ENCODE results near the gene PRUNE2.

The PRUNE2 gene

DNA sequence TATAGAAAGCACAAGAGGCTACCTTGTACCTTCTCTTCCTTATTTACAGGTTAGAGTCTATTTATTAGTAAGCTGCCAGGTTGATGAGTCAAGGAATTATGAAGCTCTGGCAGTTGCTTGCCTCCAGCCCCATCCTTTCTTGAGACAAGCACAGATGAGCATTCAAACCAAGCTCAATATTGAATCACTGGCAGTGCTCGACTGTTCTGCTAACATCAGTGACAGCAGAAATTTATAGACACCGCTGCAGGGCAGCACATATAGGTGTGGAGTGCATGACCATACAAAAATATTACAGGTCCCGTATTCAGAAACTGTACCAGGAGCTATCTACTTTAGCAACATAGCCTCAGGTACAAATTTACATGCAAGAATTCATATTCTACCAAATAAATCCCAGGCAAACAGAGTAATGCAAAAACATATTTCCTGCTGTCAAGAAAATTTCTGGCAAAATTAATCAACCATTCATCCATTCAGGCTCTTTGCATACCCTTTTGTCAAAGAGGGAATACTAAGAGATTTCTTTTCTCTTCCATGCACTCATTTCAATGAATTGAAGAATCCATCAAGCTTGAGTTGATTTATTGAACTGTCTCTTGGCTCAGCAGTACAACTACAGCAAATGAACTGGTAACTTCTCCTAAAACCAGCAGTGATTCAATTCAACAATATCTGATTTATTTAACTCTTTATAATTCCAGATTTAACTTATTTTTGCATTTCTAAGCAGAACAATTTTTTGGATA, 168.6 kb downstream of the PRUNE2 start:
- DNase-seq (ENCODE audit: low spot score) = no peak

DNA sequence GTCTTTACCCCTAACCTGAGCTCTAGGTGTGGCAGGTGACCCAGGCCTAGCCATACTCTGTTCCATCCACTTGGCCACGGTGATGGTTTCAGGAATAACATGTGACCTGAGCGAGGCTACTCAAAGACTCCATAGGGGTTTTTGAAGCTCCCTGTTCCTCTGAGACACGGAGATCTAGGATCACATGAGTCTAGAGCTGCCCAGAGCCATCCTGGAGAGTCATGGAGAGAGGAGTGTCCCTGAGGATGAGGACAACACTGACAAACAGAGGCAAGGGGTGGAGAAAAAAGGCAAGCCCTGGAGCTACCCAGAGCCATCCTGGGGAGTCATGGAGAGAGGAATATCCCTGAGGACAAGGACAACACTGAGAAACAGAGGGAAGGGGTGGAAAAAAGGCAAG, 171.2 kb downstream of the PRUNE2 start:
- DNase-seq (ENCODE audit: low spot score) = no peak

DNA sequence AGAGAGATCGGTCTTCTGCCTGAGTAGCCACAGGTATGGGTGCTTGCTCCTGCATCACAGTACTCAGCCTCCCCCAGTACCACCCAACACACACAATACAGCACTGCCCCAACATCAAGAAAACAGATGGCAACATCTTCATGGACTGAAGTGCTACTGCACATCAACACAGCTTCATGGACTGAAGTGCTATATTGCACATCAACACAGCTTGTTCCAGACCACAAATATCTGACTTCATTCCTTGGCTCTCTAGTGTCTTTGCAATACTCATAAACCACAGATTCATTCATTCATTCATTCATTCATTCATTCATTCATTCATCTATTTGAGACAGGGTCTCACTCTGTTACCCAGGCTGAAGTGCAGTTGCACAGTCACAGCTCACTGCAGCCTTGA, 172.8 kb downstream of the PRUNE2 start:
- DNase-seq (ENCODE audit: low spot score) = no peak

DNA sequence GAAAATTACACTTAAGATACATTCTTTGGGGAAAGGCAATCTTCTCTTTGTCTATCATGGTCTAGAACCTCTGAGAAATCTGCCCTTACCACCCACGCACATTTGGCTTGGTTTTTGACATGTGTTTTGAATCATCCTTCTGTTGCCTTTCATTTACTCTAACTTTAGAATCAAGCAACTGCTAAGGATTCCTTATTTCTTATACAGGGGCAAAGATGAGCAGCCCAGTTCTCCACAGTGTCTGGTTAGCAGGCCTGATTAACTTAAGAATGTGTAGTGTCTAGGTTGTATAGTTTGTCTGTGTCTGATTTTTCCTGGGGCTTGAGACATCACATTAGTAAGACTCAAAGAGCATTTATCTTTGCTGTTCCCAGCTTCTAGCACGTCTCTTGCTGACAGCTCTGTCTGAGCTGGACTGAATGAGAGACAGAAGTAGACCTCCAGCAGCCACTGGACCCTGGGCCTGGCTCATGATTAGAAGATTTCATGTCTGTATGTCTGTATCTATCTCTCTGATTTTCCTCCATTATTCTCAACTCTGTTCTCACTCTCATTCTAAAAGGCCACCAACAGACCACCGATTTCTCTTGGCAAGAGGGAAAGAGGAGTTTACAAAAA, 173.5 kb downstream of the PRUNE2 start:
- DNase-seq (ENCODE audit: low spot score) = no peak

- no peak for DNase-seq (ENCODE audit: low spot score)
These were observed 175.1 kb downstream of the PRUNE2 start for GRCh38 chr9:76730801-76731200.

DNA sequence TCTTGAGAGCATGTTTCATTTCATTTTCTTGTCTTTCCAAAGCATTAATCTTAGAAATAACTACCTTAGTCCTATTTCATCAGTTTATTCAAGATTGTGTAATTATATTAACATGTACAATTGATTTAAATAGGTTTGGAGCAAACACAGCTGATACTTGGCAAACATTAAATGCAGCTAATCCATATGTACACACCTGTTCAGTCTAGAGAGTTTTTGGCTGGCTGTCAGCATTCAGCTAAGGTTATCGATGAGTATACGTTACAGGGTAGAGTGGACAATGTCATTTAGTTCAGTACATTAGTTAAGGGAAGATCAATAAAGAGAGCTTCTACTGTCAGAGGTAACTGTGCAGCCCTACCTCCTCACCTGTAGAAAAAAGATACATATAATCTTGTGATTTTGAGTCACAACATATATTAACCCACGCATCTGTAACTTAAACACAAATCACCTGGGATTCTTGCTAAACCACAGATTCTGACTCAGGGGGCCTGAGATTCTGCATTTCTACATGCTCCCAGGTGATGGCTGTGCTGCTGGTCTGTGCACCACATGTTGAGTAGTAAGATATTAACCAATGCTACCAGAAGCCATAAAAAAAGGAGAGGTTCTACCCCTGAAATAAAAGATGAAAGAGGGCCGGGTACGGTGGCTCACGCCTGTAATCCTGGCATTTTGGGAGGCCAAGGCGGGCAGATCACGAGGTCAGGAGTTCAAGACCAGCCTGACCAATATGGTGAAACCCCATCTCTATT, 175.8 kb downstream of the PRUNE2 start:
- no peak for DNase-seq (ENCODE audit: low spot score)

DNA sequence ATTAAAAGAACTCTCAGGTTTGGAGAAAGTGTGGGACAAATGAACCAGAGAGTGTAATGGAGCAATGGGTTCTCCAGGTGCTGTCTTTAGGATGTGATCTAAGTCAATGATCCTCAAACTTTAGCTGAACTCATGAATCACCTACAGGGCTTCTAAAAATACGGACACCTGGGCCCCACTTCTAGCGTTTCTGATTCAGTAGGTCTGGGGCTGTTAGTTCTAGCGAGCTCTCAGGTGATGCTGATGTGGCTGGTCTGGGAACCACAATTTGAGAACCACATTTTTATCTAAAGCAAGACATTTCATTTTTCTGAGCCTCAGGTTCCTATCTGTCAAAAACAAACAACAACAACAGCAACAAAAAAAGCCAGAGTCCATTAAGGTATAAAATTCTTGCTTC, 176.8 kb downstream of the PRUNE2 start:
- DNase-seq (ENCODE audit: low spot score) = no peak

GRCh38 chr9:76725885-76726284, 180.0 kb downstream of the PRUNE2 start:
- no peak for DNase-seq (ENCODE audit: low spot score)

DNA sequence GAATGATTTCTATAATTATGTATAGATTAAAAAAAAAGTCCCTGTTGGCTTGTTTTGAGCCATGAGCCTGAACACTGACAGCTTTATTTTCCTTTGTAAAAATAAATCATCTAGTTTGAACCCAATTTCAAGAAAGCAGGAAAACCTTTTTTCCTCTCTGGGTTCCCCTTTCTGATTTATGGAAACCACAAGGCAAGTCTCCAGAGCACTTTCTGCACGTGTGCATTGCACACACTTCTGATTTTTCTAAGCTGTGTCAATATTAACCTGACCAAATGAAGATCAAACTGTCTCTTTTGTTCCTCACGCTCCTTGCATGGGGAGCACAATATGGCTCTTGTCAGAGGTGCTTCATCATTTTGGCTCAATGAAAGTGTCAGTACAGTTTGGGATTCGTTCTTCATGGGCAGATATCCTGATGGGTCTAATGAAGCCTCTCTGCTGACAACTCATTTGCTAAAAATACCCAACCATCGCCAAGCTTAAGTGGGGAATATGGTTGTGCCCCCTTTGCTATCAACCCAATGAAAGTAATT, 180.8 kb downstream of the PRUNE2 start:
- no peak for DNase-seq (ENCODE audit: low spot score)

DNA sequence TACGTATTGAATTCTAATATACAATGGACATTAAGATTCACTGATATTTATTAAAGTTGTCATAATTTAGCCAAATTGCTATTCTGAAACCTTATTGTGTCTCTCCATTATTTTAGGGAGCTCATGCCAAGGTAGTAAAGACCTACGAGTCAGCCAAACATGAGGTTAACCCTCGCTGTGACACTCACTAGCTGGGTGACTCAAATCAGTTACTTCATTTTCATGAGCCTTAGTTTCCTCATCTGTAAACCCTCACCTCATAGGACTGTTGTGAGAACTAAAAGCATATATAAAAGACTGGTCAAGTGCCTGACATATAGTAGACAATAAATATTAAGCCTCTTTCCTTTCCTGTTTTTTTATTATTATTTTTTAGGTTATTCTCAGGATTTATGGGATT, 185.7 kb downstream of the PRUNE2 start:
- no peak for DNase-seq (ENCODE audit: low spot score)

DNA sequence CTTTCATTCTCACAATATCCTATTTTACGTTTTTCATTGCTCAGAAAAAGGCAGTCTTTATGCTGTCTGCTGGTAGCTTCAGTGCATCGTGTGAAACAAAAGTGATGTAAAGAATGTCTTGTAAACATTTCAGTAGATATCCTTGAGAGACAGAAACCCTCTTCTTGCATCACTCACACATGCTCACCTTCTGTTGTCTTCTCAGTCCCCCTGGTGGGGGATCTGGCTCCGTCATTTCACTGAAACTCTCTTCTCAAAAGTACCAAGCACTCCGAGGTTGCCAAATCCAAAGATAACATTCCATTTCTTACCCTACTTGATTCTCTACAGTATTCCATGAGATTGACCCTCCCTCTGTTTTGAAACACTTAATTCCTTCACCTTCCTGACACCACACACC, 187.7 kb downstream of the PRUNE2 start:
- DNase-seq (ENCODE audit: low spot score) = no peak

DNA sequence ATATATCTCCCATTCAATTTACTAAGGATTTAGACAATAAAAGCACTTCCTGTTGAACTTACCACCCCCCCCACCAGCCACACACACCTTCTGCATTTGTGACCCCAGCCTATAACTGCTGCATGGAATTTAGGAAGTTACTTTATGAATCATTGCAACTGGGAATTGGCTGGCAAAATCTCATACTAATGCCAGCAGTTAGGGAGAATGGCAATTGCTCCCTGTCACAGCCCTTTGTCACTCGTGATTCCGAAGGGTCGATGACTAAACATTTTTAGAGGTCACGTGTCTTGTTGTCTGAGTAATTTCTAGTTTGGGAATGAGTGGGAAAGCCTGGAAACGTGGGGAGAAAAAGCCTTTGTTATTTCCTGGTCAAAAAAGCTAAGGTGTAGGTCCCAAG, 188.3 kb downstream of the PRUNE2 start:
- no peak for DNase-seq (ENCODE audit: low spot score)

GRCh38 chr9:76717176-76717575, 188.7 kb downstream of the PRUNE2 start:
- DNase-seq (ENCODE audit: low spot score) = no peak

DNA sequence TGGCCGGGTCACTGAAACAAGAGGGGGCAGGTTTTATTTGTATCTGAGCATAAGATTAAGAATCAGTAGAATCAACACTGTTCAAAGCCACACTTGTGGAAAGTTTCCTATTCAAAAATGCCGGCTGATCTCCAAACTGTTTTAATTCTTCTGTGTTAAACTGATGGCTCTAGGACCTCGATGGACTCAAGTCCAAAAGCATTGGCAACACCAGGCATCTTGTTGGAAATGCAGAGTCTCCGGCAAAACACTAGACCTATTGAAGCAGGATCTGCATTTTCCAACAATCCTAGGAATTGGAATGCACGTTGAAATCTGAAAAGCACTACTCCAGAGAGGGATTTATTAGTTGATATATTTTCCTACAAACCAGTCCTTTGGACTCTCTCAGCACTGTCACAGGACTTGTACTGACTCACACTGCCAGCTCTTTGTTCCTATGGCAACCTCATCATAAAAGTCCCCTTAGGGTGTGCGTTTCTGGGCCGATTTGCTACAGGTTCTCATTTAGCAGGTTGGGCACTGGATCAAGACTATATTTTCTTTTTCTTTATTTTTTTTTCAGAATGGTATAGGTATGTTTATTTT, 189.7 kb downstream of the PRUNE2 start:
- DNase-seq (ENCODE audit: low spot score) = no peak

- DNase-seq (ENCODE audit: low spot score) = no peak
These were observed 192.5 kb downstream of the PRUNE2 start for GRCh38 chr9:76713381-76713780.

- DNase-seq (ENCODE audit: low spot score) = no peak
These were observed 196.9 kb downstream of the PRUNE2 start for GRCh38 chr9:76709020-76709419.

- DNase-seq (ENCODE audit: low spot score) = no peak
These were observed 198.4 kb downstream of the PRUNE2 start for GRCh38 chr9:76707510-76707909.

DNA sequence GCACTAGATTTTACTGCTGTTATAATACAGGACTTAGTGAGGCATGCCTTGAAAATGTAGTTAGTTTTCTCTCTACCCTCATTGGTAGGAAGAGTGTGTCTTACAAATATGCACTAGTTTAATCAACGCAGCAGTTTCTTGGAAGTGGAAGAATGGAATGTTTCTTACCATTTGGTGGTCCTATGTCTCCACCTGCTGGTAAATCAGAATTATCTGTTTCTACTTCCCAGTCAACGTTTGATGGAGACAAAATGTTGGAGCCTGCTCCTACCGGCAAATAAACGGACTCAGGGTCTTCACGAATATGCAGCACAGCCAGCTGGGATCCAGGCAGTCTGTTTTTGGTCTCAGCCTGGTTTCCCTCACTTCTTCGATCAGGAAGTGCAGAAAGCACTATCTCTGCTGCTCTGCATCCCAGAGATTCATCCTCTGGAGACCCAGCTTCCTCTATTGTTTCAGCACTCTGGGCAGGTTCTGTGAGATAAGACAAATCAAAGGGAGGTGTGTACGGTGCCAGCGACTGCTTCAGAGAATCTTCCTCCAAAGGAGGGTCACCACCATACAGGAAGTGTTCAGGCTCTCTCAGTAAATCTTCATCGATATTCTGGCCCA, 201.2 kb downstream of the PRUNE2 start:
- peak; percentile 74 for DNase-seq (ENCODE audit: low spot score)

DNA sequence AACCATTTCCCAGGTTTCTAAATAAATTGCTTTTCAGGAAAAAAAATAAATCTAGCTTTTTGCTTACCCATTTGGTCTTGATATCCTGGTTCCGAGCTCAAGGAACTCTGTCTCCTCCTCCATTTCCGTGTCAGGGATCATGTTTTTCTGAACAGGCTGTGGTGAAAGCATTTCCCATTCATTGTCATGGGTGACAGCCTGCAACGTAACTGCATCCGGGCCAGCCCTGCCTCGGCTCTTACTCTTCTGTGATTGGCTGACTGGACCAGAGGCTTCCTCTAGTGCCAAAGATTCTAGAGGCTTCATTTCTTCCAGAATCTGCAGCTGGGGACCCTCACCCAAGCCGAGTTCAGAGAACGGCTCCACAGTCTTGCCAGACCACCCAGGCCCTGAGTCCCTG, 202.6 kb downstream of the PRUNE2 start:
- no peak for DNase-seq (ENCODE audit: low spot score)

- no peak for DNase-seq (ENCODE audit: low spot score)
These were observed 204.4 kb downstream of the PRUNE2 start for GRCh38 chr9:76701441-76702039.

GRCh38 chr9:76700916-76701315, 205.0 kb downstream of the PRUNE2 start:
- no peak for DNase-seq (ENCODE audit: low spot score)

DNA sequence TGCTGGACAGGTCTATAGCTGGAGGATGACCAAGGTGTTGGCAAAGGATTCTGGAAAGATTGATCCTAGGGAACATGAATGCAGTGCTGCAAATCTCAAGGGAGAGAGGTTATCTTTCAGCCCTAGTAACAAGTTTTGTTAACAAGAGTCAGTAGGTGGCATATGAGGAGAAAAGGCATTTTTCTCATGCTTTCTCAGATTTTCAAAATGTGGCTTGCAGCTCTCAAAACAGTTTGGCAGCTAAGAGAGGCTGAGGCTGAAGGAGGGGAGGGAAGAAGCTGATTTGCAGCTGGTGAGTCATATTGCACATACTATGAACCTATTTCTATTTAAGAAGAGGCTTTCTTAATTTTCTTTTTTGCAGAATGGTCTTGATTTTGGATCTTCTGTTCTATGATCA, 205.9 kb downstream of the PRUNE2 start:
- DNase-seq (ENCODE audit: low spot score) = no peak

Data from SW480 (cell line).